HPDE6-E6E7 (cell line): ENCODE results near the gene CMC2.

Experiments used
- DNase-seq: peaks from one replicate; pipeline ENCODE4 v3.0.0; 2011; ENCODE audit warnings: missing footprints; ENCODE audit errors: extremely low spot score

CMC2 gene

DNA sequence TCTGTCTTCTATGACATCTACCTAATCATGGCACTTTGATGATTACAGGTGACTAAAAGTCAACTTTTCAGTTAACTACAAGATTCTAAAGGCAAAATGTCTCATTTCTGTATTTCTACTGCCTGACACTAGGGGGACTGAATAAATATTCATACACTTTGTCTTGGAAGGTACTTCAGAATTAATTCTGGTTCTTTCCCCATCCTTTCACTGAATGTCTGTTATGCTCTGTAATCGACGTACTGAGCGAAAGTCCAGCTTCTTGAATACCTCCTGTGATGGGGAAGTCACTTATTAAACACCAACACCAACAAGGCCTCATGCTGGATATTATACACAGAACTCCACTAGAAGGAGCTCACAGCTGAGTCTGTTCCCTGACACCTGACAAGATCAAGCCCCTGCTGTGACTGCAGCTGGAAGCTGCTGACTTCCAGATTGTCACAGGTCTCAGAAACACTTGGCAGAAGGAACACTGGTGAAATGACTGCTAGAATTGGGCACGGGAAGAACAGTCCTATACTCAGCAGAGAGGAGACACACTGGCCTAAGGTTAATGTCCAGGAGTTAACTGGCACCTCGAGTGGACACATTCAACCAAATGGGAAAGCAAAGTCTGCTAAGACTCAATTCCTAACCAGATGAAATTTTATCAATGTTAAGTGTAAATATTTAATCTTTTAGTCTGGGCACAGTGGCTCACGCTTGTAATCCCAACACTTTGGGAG, 31.9 kb downstream of the CMC2 start:
- DNase-seq = no peak

DNA sequence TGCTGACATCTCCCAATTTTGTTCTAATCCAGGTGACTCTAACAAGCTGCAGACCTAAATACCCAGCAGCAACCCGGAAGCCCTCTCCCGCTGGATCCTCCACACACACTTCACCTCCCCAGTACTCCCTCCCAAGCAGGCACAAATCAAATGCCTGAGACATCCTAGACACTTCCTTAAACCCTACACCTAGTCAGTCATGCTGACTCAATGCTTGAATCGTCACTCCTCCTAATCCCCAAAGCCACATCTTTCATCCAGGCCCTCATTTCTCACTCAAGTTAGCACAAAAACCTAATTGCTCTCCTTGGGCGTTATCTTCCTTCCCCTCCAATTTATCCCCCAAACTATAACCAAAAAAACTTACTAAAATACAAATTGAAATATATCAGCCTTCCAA, 32.7 kb downstream of the CMC2 start:
- DNase-seq = peak; percentile 80

DNA sequence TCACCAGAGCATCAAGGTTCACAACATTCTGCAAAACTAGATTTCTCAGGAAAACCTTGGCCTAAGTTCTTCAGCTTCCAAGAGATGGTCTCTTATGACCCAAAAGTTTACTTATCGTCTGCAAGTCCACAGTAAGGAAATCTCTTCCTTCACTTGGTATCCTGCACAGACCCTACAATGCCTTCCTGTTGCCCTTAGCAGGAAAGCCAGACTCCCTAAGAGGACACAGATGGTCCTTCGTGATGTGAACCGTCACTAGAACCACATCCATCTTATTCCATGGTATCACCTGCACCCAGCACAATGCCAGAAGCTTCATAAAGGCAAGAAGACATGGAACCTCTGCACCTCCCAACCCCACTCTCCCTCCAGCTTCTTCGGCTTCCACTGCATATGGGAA, 34.1 kb downstream of the CMC2 start:
- no peak for DNase-seq

DNA sequence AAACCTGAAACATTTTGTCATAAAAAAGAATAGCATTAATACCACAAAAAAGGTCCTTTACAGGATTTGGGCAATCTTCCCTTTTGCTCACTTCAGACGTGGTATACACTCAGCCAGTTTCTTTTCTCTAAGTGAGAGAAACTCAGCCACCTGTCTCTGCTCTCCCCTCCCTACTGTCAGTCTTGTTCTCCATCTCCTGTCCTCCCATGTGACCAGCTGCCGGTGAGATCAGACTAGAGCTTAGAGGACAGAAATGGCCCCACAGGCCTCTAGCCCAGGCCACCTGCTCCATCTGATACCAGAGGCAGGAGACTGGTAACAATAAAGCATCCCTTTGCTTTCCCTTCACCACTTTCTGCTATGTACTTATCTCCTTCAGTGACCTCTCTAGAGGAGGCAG, 34.9 kb downstream of the CMC2 start:
- DNase-seq = no peak

DNA sequence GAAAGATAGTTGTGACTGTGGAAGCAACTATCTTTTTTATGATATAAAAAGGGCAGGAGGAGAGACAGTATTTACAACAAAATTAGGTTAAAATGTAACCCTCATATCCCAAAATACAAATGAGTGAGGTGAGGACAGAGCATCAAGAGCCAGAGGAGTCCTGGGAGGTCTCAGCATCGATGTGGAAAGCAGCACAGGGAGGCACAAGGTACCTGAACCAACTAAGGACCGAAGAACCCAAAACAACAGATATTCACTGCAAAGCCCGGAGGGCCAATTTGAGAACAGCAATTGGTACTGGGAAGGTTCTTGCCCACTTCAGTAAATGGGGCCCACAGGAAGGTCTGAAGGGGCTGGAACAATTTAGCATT, 37.6 kb downstream of the CMC2 start:
- no peak for DNase-seq

DNA sequence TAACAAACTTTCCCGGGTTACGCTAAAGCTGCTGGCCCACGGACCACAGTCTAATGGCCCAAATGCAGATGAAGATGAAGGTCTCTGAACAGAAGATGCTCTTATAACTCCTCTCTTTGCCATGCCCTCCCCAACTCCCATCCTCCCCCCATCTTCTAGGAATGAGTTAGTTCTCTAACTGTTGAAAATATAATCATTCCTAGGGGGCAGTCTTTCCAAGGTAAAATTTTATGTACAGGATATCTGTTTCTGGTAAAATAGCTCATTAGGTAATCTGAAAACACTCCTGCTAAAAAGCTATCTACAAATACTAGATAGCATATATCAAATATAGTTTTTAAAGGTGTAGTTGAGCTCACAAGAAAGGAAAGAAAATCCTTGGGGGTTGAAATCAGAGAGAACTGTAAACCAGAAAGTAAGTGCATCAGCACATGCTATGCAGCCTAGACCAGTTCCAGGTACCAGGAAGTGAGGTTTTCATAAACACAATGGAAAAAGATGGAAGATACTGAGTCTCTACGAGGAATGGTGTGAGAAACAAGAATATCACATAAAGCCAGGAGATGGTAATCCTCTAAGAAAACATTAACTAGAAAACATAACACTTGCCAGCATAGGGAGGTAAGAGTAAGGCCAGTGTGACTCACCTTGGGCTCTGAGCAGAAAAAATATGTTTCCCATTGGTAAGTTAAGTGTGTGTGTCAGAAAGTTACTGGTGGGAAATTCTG, 38.1 kb downstream of the CMC2 start:
- peak; percentile 45 for DNase-seq

DNA sequence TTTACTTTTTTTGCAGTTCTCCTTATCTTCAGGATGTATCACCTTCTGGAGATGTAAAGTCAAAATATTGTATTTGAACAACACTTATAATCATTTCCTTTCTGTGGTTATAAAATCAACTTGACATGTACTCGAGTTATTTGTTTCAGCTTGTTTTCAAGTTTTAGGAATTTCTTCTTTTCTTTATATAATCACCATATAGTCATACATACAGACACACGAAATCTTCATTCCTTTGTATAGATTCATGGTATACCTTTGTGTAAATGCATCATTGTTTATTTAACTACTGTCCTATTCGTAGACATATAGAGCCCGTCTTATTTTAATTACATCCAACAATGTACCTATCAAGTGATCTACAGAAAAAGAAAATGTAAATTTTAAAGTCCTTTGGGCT, 40.1 kb downstream of the CMC2 start:
- no peak for DNase-seq

DNA sequence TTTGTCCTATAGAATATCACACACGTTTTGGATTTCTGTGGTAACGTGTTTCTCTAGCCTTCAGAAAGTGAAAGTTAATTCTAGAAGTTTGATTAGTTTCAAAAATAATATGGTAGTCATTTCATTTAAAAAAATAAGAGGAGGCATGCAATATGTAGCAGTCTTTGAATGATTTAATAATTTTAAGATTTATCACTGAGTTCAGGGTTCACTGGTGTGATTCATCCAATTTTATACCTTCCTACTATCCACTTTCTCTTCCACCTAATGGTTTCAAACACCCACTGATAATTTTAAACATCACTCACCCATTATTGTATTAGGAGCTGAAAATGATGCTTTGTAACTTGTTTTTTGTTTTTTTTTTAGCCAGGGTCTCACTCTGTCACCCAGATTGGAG, 42.3 kb downstream of the CMC2 start:
- DNase-seq = no peak

DNA sequence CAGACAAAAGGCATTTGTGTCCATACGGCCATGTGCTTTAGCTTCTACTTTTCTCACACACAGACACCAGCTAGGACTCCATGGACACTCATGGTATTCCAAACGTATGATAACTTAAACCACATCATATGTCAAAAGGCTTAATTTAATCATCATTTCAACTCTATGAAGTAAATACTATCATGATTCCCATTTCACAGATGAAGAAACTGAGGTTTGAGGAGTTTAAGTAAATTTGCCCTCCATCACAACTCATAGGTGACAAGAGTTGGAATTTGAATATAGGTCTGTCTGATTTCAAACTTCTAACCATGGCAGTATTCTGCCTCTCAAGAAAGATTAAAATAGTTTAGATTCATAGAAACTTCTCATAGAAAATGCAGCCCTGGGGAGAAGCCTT, 43.8 kb downstream of the CMC2 start:
- no peak for DNase-seq

DNA sequence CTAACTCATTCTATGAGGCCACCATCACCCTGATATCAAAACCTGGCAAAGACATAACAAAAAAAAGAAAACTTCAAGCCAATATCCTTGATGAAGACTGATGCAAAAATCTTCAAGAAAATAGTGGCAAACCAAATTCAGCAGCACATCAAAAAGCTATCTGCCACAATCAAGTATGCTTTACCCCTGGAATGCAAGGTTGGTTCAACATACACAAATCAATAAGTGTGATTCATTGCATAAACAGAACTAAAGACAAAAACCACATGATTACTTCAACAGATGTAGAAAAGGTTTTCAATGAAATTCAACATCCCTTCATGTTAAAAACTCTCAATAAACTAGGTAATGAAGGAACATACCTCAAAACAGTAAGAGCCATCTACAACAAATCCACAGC, 48.4 kb downstream of the CMC2 start:
- no peak for DNase-seq

DNA sequence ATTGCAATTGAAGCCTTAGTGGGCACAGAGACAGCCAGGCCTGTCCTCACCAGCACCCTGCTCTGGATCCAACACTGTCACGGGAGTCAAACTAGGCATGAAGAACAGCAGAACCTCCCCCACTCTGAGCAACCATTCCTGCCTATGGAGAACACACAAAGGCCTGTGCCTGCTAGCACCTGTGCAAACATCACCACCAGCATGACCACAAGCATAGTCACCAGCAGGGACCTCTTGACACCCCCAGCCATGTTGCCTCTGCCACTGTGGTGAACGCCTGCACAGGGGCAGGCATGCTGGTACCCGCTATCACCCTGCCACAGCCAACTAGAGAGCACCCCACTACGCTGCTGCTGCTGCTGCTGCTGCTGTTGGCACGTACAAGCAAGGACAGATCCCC, 51.7 kb downstream of the CMC2 start:
- DNase-seq = peak; percentile 58

DNA sequence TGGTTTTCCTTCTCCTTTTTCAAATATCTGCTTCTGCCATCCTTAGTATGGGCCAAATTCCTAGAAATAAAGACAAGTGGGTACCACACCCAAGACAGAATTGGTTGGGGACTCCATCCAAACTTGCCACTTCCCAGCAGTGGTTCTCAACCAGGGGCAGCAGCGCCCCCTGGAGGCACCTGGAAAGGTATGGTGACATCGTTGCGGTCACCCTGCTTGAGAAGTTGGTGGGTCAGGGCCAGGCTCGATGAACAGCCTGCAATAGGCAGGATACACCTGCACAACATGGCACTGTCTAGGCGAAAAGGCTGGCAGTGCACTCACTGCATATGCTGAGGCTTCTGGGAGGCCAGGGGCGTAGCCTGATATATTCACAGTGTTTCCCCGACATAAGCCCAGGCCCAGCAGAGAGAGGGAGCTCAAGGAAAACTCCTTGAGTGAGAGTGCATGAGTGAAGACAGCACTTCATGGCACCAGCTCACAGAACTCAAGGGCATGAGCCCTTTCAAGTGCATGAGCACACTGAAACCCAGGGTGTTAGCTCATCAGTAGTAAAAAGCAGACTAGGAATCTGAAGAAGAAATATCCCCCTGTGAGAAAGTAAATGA, 57.7 kb downstream of the CMC2 start:
- DNase-seq = no peak

DNA sequence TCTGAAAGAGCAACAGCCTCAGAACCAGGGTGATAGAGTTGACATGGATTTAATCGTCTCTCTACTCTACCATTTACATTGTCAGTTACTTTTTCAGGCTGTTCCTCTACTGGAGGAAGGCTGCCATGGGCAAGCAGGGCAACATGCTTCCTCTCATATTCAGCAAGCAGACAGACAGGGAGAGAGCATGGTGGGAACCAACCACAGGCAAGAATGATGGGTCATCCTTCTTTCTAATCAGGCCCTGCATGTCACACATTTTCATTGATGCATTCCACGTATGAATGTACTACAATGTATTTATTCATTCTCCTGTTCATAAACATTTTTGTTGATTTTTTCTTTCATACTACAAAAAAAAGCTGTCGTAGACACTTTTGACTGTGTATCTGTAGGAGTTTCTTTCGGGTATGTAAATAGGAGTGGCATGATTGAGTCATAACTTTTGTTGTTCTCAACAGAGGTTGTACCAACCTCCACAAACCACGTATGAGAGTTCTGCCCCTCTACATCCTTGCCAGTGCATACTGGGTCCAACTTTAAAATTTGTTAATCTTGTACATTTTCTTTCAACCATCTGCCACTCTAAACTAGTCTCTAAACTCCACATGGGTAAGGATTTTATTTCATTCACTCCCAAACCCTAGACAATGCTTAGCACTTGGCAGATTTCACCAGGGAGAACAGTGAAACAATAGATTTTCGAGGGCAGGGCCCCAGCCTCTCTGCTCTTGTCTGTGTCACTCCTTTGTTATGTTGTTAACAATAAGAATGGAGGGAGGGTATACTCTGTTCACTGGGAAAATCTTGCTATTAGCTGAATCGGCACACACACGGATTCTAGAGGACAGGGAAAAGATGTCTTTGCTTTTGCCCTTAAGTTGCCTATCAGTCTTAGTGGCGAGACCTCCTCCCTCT, 58.7 kb downstream of the CMC2 start:
- no peak for DNase-seq

DNA sequence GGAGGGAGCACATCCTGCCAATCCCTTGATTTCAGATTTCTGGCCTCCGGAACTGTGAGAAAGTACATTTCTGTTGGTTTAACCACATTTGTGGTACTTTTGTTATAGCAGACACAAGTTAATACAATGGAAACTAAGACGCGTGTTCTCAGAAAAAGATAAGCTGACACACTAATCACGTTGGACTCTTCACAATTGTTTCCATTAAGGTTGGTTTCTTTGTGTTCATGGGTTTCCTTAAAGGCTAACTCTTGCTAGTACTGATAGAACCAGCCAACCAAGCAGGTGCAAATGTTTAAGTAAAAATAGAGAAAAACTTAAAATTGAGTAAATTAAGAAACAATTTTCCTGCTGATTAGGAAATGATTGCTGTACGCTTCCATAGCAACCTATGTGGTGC, 59.4 kb downstream of the CMC2 start:
- DNase-seq = no peak

DNA sequence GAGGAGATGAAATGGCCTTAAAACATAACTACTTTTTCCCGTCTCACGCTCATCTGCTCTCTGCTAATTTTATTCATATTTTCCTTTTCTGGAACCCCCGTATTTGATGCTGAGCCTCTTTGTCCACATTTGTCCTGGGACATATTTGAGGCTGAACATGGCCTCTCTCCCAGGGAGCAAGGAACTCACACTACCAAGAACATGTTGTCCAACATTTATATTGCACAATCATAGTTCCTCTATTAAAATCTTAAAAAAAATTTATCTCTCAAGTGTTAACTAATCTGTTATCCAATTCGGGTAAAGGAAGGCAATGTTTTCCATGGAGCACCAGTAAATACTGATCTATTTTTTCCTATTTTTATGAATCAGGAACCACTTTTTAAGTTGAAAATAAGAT, 60.2 kb downstream of the CMC2 start:
- no peak for DNase-seq

DNA sequence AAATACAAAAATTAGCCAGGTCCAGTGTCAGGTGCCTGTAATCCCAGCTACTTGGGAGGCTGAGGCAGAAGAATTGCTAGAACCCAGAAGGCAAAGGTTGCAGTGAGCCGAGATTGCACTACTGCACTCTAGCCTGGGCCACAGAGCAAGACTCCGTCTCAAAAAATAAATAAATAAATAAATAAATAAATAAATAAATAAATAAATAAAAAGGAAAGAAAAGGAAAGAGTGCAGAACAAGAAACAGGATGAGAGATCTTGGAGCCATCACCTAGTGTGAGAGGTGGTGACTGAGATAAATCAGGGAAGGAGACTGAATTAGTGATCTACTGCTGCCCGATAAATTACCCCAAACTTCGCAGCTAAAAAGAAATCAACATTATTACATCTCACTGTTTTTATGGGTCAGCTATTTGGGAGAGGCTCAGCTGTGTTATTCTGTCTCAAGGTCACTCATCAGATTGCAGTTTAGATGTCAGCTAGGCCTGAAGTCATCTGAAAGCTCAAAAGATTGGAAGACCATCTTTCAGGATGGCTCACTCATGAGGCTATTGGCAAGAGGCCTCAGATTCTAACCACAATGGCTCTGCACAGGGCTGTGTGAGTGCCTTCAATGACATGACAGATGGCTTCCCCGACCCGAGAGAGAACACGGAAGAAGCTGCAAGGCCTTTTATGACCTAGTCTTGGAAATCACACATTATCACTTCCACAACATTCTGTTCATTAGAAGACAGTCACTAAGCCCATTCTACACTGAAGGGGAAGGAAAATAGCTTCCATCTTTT, 66.4 kb downstream of the CMC2 start:
- DNase-seq = no peak

DNA sequence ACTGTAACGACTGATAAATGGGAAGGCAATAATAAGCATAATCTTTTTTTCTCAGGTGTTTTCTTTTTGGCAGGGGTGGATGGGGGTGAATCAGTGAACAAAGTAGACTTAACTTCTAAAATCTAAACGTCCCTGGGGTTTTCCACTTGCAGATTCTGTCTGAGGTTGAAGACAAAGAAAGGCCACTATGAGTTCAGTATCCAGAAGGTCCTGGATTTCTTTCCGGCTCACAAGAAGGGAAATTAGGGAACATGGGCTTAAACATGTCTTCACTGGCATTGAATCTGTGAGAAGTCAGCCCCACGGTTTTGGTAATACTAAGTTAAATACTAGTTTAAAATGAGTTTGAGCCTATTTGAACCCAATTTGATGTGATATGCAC, 67.8 kb downstream of the CMC2 start:
- DNase-seq = no peak

DNA sequence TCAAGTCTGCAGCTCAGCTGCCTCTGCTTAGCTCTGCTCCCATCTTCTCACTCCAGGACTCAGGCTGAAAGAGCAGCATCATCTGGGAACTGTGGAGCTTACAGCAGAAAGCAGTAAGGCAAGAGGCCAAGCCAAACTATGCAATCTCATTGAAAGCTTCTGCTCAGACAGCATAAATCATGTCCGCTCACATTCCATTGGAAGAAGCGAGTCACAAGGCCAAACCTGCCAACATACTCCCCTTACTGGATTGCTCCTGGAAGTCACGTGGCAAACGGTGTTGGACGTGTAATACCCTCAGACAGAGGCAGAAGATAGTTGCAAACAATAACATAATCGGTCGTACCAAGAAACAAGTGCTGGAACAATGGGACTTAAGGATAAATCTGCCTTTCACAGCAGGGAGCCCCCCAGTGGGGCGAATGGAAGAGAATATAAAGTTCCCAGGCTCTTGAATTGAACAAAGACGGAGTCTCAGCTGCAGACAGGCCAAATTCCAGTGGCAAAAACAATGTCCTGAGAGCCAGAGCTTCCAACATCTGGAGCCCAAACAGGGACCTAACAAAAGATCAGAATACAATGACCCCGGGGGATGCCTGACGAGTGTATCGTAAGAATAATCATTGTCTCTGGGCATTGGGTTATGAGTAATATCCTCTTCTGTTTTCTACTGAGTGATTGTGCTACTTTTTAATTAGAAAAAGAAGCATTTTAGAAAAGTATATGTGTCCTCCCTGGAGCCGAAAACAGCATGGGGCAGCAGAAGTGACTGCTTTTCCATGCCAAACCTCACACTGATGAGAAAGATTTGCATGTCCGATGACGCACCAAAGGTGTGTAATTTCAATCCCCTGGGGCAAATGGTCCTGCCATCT, 68.4 kb downstream of the CMC2 start:
- DNase-seq = peak; percentile 43

DNA sequence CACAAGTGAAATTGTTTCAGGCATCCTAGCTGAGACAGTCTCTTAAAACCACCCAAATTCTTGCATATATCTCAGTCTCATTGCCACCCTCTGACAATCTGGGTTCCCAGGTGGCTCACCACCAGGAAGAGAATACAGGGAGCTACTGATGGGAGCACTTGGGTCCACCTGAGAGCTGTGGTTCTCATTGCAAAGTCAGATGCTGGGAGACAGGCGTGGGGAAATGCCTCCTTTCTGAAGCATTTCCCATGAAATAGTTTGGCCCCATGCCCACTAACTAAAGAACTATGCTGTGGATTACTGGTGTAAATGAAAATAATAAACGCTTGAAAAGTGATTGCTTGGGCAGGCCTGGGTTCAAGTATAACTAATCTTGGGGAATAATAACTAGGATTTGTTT, 70.3 kb downstream of the CMC2 start:
- no peak for DNase-seq

DNA sequence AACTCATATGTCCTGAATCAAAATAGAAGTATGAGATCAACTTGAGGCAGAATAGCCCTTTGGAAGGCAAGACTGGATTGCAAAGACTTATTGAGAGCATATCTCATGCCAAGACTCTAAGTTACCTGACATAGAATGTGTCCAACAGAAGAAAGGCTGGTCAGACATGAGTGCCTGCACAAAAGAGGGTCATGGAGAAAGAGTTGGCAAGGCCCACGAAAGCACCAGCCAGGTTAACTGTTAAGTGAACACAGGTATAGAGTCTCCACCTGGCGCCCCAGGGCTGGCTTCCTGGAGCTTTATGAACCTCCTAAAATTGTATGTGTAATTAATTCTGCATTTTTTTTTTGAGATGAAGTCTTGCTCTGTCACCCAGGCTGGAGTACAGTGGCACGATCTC, 71.0 kb downstream of the CMC2 start:
- no peak for DNase-seq
